ENCODE measurements around the gene SEMA4B.

Gene SEMA4B

GRCh38 chr15:90205886-90206285, 4.8 kb downstream of the SEMA4B start:
- no peak for DNase-seq (ENCODE audit: low read depth in 2 of 2)

DNA sequence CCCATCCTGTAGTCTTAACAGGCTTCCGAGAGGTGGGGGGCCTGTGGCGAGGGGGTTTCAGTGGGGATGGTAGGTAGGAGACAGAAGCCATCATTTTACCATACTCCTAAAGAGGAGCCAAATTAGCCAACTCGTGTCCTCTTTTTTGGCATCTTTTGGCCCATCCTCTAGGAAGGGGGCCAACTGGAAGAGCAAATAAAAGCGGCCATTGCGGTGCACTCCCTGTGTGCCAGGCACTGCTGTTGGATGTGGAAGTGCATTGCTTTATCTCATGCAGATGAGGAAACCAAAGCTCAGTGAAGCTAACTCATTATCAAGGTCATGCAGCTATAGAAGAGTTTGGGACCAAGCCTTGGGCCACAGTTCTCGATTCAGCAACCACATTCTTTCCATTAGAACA, 6.1 kb downstream of the SEMA4B start:
- no peak for DNase-seq (ENCODE audit: low read depth in 2 of 2)

GRCh38 chr15:90208356-90208755, 7.2 kb downstream of the SEMA4B start:
- no peak for DNase-seq (ENCODE audit: low read depth in 2 of 2)

GRCh38 chr15:90209591-90209990, 8.5 kb downstream of the SEMA4B start:
- DNase-seq (ENCODE audit: low read depth in 2 of 2), result no peak

DNA sequence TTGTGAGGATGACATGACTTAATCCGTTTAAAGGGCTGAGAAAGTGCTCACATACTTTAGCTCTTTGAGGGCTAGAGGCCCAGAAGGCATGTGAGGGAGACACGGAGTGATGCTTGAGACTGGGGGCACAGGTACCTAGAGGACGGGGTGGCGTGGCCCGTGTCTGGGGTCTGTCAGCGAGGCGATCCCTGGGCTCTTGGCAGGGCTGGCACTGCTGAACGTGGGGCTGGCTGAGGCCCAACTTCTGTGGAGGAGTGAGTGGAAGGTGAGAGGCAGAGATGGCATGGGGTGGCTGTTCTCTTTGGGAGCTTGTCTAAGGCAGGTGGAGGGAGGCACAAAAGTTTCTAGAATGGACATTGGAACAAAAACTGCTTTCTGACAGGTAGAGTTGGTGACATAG, 9.5 kb downstream of the SEMA4B start:
- no peak for DNase-seq (ENCODE audit: low read depth in 2 of 2)

DNA sequence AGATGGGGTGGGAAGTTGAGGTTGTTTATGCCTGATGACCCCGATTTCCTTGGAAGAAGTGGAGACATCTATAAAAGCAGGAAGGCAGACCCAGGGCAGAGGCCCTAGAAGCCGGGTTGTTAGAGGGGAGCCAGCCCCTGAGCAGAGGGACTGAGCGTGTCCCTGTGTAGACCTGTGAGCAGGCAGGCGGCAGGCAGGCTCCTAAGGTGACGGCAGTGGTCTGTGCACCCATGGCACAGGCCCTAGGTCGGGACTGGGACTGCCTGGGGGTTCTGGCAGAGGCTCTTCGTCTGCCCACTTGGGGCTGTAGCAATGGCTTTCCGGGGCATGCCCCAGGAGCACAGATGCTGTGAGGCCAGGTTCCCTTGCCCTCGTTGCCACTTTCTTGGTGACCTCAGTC, 9.9 kb downstream of the SEMA4B start:
- no peak for DNase-seq (ENCODE audit: low read depth in 2 of 2)

- DNase-seq (ENCODE audit: low read depth in 2 of 2), result no peak
These were observed 10.5 kb downstream of the SEMA4B start for GRCh38 chr15:90211440-90212143.

DNA sequence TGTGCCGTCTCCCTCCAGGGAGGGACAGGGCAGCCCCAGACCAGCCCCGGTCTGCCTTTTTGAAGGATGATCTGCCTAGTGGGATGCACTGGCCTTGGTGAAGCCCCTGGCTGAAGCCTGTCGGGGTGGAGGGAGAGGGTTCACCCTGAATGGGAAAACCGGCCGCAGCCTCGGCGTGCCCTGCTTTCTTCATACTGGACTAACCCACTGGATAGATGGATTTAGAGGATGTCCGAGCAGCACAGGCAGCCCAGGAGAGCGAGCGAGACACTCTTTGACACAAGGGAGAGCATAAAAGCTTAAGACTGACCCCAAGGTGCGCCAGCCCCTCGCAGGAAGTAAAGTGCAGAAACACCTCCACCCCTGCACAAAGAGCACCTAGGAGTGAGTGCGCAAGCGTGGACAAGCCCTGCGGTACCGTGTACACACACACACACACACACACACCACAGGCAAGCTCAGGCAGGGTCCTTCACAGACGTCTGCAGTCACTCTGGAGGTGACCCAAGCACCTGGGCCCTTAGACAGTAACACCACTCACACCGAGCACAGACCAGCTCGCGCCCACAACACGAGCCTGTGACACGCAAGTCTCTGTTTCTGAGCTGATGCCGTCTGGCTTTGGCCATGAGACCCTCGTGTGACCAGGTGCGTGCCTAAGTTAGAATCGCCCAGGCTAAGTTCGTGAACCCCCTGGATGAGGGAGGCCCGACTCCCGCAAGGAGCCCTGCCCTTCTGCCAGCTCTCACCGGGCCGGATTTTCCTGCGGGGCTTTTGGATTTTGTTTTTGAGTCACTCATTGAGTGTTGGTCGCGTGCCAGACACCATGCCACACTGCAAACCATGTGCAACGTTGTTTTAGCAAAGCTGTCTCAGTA, 11.3 kb downstream of the SEMA4B start:
- DNase-seq (ENCODE audit: low read depth in 2 of 2), result no peak

- no peak for DNase-seq (ENCODE audit: low read depth in 2 of 2)
These were observed 12.1 kb downstream of the SEMA4B start for GRCh38 chr15:90213122-90213817.

DNA sequence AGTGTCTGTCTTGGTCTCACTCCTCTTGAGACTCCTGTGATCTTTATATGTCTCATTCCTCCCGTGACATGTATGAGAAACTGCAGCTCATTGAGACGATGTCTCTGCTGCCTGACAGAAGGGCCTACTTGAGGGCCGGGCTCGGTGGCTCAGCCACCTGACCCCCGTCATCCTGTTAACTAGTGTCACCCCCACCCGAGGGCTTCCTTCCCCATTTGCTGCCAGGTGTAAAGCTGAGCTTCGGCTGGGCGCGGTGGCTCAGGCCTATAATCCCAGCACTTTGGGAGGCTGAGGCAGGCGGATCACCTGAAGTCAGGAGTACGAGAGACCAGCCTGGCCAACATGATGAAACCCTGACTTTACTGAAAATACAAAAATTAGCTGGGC, 12.7 kb downstream of the SEMA4B start:
- DNase-seq (ENCODE audit: low read depth in 2 of 2), result no peak

- DNase-seq (ENCODE audit: low read depth in 2 of 2), result no peak
These were observed 13.5 kb downstream of the SEMA4B start for GRCh38 chr15:90214553-90215196.

DNA sequence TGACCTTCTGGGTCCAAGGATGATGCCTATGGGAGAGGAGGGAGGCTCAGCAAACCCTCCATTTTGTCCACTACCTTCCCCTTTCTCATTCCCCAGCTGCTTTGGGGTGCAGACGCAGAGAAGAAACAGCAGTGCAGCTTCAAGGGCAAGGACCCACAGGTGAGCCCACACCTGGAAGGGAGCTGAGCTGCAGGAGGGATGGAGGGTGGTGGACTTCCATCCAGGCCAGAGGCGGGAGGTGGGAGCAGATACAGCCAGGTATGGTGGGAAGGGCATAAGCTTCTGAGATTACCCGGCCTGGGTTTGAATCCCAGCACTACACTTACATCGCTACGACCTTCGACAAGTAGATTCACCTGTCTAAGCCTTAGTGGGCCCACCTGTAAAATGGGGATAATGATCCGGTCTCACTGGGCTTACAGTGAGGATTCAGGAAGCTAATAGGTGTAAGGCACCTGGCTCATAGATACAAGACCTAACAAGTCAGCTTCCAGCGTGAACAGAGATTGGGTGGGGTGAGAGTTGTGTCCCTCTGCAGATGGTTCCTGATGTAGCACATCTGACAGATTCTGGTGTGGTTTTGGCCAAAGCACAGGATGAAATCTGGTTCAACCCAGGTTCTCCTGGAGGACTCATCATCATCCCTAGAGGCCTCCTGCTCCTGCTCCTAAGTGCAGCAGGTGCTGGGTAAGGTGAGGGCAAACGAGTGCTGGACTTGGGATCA, 16.7 kb downstream of the SEMA4B start:
- no peak for DNase-seq (ENCODE audit: low read depth in 2 of 2)

DNA sequence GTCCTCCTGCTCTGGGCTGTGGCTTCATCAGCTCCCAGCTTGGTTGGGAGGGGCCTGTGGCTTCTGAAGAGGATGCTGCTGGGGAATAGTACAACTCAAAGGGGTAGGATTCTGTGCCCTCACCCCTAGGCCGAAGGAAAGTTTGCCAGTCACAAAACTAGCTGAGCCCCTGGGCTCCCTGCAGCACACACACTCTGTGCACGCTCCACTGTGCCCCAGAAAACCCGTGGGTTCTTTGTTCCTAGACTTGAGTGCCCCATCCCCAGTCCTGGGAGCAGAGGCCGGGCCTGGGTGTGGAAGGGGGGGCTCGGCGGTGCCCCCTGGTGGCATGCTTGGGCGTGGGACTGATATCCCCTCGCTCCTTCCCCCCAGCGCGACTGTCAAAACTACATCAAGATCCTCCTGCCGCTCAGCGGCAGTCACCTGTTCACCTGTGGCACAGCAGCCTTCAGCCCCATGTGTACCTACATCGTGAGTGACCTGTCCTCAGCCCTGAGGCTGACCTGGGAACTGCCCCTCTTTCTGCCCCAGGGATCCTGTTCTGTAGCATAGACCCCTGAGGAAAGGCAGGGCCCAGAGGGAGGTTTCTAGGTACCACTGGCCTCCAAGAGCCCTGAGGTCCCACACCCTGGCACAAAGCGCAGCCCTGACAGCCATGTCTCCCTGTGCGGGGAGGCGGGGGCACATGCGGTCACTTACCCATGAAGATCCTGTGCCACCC, 18.5 kb downstream of the SEMA4B start:
- peak; percentile 48 to 52 for DNase-seq (ENCODE audit: low read depth in 2 of 2)

GRCh38 chr15:90221246-90221900, 20.2 kb downstream of the SEMA4B start:
- DNase-seq (ENCODE audit: low read depth in 2 of 2), result no peak

DNA sequence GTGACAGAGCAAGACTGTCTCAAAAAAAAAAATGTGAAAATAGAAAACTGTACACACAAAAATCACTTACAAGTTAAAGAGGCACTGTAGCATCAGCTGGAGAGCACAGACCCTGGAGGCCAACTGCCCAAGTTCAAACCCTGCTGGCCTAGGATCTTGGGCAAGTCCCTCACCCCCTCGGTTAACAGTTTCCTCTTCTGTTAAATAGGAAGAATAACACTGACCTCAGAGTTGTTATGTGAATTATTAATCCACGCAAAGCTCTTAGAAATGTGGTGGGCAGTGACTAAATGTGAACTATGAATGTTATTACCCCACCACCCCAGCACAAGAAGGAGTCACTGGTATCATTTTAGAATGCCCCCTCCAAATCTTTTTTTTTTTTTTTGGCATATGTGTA, 21.4 kb downstream of the SEMA4B start:
- no peak for DNase-seq (ENCODE audit: low read depth in 2 of 2)

- no peak for DNase-seq (ENCODE audit: low read depth in 2 of 2)
These were observed 22.5 kb downstream of the SEMA4B start for GRCh38 chr15:90223441-90224165.

DNA sequence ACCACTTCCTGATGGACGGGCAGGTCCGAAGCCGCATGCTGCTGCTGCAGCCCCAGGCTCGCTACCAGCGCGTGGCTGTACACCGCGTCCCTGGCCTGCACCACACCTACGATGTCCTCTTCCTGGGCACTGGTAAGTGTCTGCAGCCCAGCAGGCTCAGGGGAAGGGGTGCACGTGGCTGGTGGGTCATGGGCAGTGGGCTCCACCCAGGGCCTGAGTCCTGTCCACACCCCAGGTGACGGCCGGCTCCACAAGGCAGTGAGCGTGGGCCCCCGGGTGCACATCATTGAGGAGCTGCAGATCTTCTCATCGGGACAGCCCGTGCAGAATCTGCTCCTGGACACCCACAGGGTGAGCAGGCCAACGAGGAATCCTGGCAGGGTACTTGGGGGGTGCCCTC, 23.9 kb downstream of the SEMA4B start:
- no peak for DNase-seq (ENCODE audit: low read depth in 2 of 2)

- DNase-seq (ENCODE audit: low read depth in 2 of 2), result no peak
These were observed 24.5 kb downstream of the SEMA4B start for GRCh38 chr15:90225504-90226234.

- DNase-seq (ENCODE audit: low read depth in 2 of 2), result no peak
These were observed 26.2 kb downstream of the SEMA4B start for GRCh38 chr15:90227336-90227735.

Data from activated CD4-positive, alpha-beta T cell treated with anti-CD3 and anti-CD28 coated beads for 24 hours (primary cell).